Activated naive CD8-positive, alpha-beta T cell treated with anti-CD3 and anti-CD28 coated beads, Interleukin-2, amount 10 ng/mL, durations not matched to agents 7 days and 5 days (primary cell): ENCODE measurements around the gene PARD3. TPM values are rescaled to one million over a fixed set of nuclear protein-coding genes. Genes with fewer than 3 reads are reported as not detected.
"Not testable (repeated sequence)": the region's sequence is repeated elsewhere in the genome, so short reads cannot be mapped to it uniquely, and the experiment has no call there.

Source experiments
- ATAC-seq: fragments of 150-1000 bp; cut with Tn5 transposase; one replicate; pipeline ENCODE4 v1.10.0; 2021; ENCODE audit warnings: low read depth, moderate library complexity
- POLR2A ChIA-PET: fragments of 350-600 bp; sonication (Branson Sonifier 250); formaldehyde crosslinking; loops from one replicate; lab custom pipeline; 2021; ENCODE audit warnings: antibody characterized with exemption; lab: Charles Lee
- DNase-seq: peaks from one replicate; pipeline ENCODE4 v3.0.0; 2021
- H3K27ac Mint-ChIP-seq: one replicate; pipeline ENCODE4 v1.8.0; 2022; ENCODE audit warnings: mild to moderate bottlenecking, mixed read lengths
- H3K27me3 Mint-ChIP-seq: one replicate; pipeline ENCODE4 v1.8.0; 2022; ENCODE audit warnings: mild to moderate bottlenecking, moderate library complexity, mixed read lengths
- H3K36me3 Mint-ChIP-seq: one replicate; pipeline ENCODE4 v1.8.0; 2021; ENCODE audit warnings: mild to moderate bottlenecking, mixed read lengths
- H3K4me1 Mint-ChIP-seq: one replicate; pipeline ENCODE4 v1.8.0; 2021; ENCODE audit warnings: mixed read lengths
- H3K4me3 Mint-ChIP-seq: one replicate; pipeline ENCODE4 v1.8.0; 2022; ENCODE audit warnings: mild to moderate bottlenecking, moderate library complexity, mixed read lengths
- H3K9me3 Mint-ChIP-seq: one replicate; pipeline ENCODE4 v1.8.0; 2021; ENCODE audit warnings: mixed read lengths
- total RNA-seq, 2 experiments: library from RNA; stranded (reverse); gene quantifications; one replicate each; pipeline ENCODE4 v1.2.3, GENCODE V29; 2021

Gene PARD3
- total RNA-seq, 2 experiments from 2014 or later: 0.48 to 0.55 TPM

- no peak overlapping the region for H3K4me3 Mint-ChIP-seq
- no peak for ATAC-seq
- H3K27me3 Mint-ChIP-seq: peaks cover 1% of the 10 kb centered on the region
- no peak for DNase-seq
- H3K27ac Mint-ChIP-seq: no peak overlapping the region
- no peaks in the 10 kb centered on the region for H3K36me3 Mint-ChIP-seq
- no peaks in the 10 kb centered on the region for H3K9me3 Mint-ChIP-seq
- POLR2A ChIA-PET: no interaction called here
- no peaks in the 10 kb centered on the region for H3K4me1 Mint-ChIP-seq
These were observed 739.7 kb downstream of the PARD3 start for GRCh38 chr10:34075254-34075926.

- H3K4me1 Mint-ChIP-seq: no peaks in the 10 kb centered on the region
- no peaks in the 10 kb centered on the region for H3K36me3 Mint-ChIP-seq
- no peaks in the 10 kb centered on the region for H3K9me3 Mint-ChIP-seq
- no peak for ATAC-seq
- POLR2A ChIA-PET: no interaction called here
- H3K4me3 Mint-ChIP-seq: no peak overlapping the region
- H3K27ac Mint-ChIP-seq: no peak overlapping the region
- H3K27me3 Mint-ChIP-seq: peaks cover 1% of the 10 kb centered on the region
- no peak for DNase-seq
These were observed 741.0 kb downstream of the PARD3 start for GRCh38 chr10:34074051-34074450.

- H3K36me3 Mint-ChIP-seq, H3K27ac Mint-ChIP-seq, ATAC-seq, H3K9me3 Mint-ChIP-seq, H3K4me3 Mint-ChIP-seq, H3K4me1 Mint-ChIP-seq, DNase-seq, H3K27me3 Mint-ChIP-seq, POLR2A ChIA-PET: not testable (repeated sequence)
These were observed 747.4 kb downstream of the PARD3 start for GRCh38 chr10:34067741-34068140.

GRCh38 chr10:34063592-34063991 lies 751.5 kb downstream of the PARD3 start:
- no peak for DNase-seq
- no peak overlapping the region for H3K27ac Mint-ChIP-seq
- no peaks in the 10 kb centered on the region for H3K27me3 Mint-ChIP-seq
- no peaks in the 10 kb centered on the region for H3K4me1 Mint-ChIP-seq
- H3K4me3 Mint-ChIP-seq: no peak overlapping the region
- peaks cover 6% of the 10 kb centered on the region for H3K9me3 Mint-ChIP-seq
- POLR2A ChIA-PET: no interaction called here
- no peak for ATAC-seq
- no peaks in the 10 kb centered on the region for H3K36me3 Mint-ChIP-seq

GRCh38 chr10:34061841-34062240 lies 753.3 kb downstream of the PARD3 start:
- no peaks in the 10 kb centered on the region for H3K4me1 Mint-ChIP-seq
- no peak for ATAC-seq
- H3K9me3 Mint-ChIP-seq: peaks cover 3% of the 10 kb centered on the region
- H3K27ac Mint-ChIP-seq: no peak overlapping the region
- POLR2A ChIA-PET: no interaction called here
- H3K27me3 Mint-ChIP-seq: no peaks in the 10 kb centered on the region
- H3K4me3 Mint-ChIP-seq: no peak overlapping the region
- DNase-seq: no peak
- no peaks in the 10 kb centered on the region for H3K36me3 Mint-ChIP-seq
